Keratinocyte (primary cell): Measurements from ENCODE around the gene FRY. TPM values are rescaled to one million over a fixed set of nuclear protein-coding genes. Genes with fewer than 3 reads are reported as not detected.
A peak's percentile ranks its signal among the peaks of the same experiment; 100 is the strongest.

Experiments
- DNase-seq: peaks from one replicate; pipeline ENCODE4 v3.0.0-alpha.2; 2011; ENCODE audit warnings: low read depth, missing footprints, low spot score
- FAIRE-seq: peaks from 2 replicates; lab custom pipeline; 2011; peaks lifted over from hg19 to GRCh38; lab: Jason Lieb, UNC
- H2AFZ ChIP-seq: 2 replicates; pipeline ENCODE4 v1.6.0; 2012; ENCODE audit warnings: low read length, control low read depth, inconsistent platforms; ENCODE audit not compliant: control insufficient read depth
- H3K27ac ChIP-seq: 2 replicates; pipeline ENCODE4 v1.5.1; 2011; ENCODE audit warnings: low read length; ENCODE audit not compliant: control insufficient read depth, insufficient read depth
- H3K27me3 ChIP-seq: 3 replicates; pipeline ENCODE4 v1.6.0; 2011; ENCODE audit warnings: low read length; ENCODE audit not compliant: control insufficient read depth, insufficient read depth; ENCODE audit errors: extremely low read depth
- H3K36me3 ChIP-seq, 2 experiments: 2 replicates in 1 of 2; 3 replicates in 1 of 2; pipeline ENCODE4 v1.5.1; 2011; ENCODE audit warnings: low read length in 2 of 2, mild to moderate bottlenecking in 1 of 2; ENCODE audit not compliant: control insufficient read depth in 2 of 2, insufficient read depth in 2 of 2; ENCODE audit errors: extremely low read depth in 1 of 2
- H3K4me1 ChIP-seq: 3 replicates; pipeline ENCODE4 v1.5.1; 2011; ENCODE audit warnings: low read length; ENCODE audit not compliant: control insufficient read depth, insufficient read depth; ENCODE audit errors: extremely low read depth
- H3K4me2 ChIP-seq: 3 replicates; pipeline ENCODE4 v1.6.0; 2011; ENCODE audit warnings: low read depth, low read length; ENCODE audit not compliant: control insufficient read depth, insufficient read depth; ENCODE audit errors: extremely low read depth
- H3K4me3 ChIP-seq, 3 experiments: fragments of 200-600 bp in 1 of 3; sonication (generic) in 1 of 3; 2 replicates in 2 of 3; 3 replicates in 1 of 3; pipeline ENCODE4 v1.5.1; 2011 to 2016; ENCODE audit warnings: low read length in 3 of 3, mild to moderate bottlenecking in 3 of 3, control low read depth in 2 of 3, inconsistent platforms in 1 of 3, low read depth in 1 of 3, mixed read lengths in 1 of 3, mixed run types in 1 of 3, moderate library complexity in 1 of 3; ENCODE audit not compliant: control insufficient read depth in 2 of 3, insufficient read depth in 2 of 3; ENCODE audit errors: extremely low read depth in 1 of 3
- H3K79me2 ChIP-seq: 2 replicates; pipeline ENCODE4 v1.6.0; 2012; ENCODE audit warnings: low read length; ENCODE audit not compliant: control insufficient read depth, insufficient read depth
- H3K9ac ChIP-seq: 3 replicates; pipeline ENCODE4 v1.6.0; 2011; ENCODE audit warnings: low read length; ENCODE audit not compliant: control insufficient read depth, insufficient read depth; ENCODE audit errors: extremely low read depth
- H3K9me1 ChIP-seq: 3 replicates; pipeline ENCODE4 v1.6.0; 2011; ENCODE audit warnings: low read length; ENCODE audit not compliant: control insufficient read depth, insufficient read depth; ENCODE audit errors: extremely low read depth
- H3K9me3 ChIP-seq: 2 replicates; pipeline ENCODE4 v1.5.1; 2012; ENCODE audit warnings: low read depth, low read length; ENCODE audit not compliant: control insufficient read depth
- H4K20me1 ChIP-seq: 3 replicates; pipeline ENCODE4 v1.6.0; 2011; ENCODE audit warnings: low read length; ENCODE audit not compliant: control insufficient read depth, insufficient read depth; ENCODE audit errors: extremely low read depth
- EZH2 ChIP-seq: IDR thresholded peaks from one replicate; pipeline ENCODE4 v1.6.1; 2012; ENCODE audit warnings: inconsistent platforms, mild to moderate bottlenecking, low read length, moderate library complexity
- dilution Hi-C: fragments of 300-500 bp; cut with MboI; formaldehyde crosslinking; loops from one replicate; pipeline ENCODE4 v1.7.0; 2020; ENCODE audit warnings: low sequenced_read_pairs; ENCODE audit not compliant: extremely low pct_ligation_motif_present
- polyA plus RNA-seq, 5 experiments: library from polyadenylated mRNA; depleted of rRNA in 3 of 5; stranded (reverse) in 3 of 5; stranded (forward) in 1 of 5; unstranded in 1 of 5; fragments of >200 nt; gene quantifications; 1 replicate in 1 of 5; 2 replicates in 3 of 5; 3 replicates in 1 of 5; pipeline versions ENCODE4 v1.2.1 to v1.2.3, GENCODE V29; 2011 to 2012; ENCODE audit warnings: missing spikeins in 2 of 5, low read depth in 1 of 5, low replicate concordance in 1 of 5
- TF ChIP-seq, protein P1 (sequence below), 3 experiments: IDR thresholded peaks in 1 of 3; conservative IDR thresholded peaks in 1 of 3; optimal IDR thresholded peaks in 1 of 3; 2 replicates in 2 of 3; 3 replicates in 1 of 3; pipeline versions ENCODE3 to v1.5.1; 2011; ENCODE audit warnings: low read length in 3 of 3, mild to moderate bottlenecking in 3 of 3, moderate library complexity in 2 of 3, control low read depth in 1 of 3, inconsistent platforms in 1 of 3; ENCODE audit not compliant: insufficient read depth in 2 of 3; ENCODE audit errors: extremely low read depth in 1 of 3

Gene FRY
- polyA plus RNA-seq, 1 donor (not counting 4 experiments of a cell fraction or from before 2014, with no cell fraction given): 0.80 TPM

DNA sequence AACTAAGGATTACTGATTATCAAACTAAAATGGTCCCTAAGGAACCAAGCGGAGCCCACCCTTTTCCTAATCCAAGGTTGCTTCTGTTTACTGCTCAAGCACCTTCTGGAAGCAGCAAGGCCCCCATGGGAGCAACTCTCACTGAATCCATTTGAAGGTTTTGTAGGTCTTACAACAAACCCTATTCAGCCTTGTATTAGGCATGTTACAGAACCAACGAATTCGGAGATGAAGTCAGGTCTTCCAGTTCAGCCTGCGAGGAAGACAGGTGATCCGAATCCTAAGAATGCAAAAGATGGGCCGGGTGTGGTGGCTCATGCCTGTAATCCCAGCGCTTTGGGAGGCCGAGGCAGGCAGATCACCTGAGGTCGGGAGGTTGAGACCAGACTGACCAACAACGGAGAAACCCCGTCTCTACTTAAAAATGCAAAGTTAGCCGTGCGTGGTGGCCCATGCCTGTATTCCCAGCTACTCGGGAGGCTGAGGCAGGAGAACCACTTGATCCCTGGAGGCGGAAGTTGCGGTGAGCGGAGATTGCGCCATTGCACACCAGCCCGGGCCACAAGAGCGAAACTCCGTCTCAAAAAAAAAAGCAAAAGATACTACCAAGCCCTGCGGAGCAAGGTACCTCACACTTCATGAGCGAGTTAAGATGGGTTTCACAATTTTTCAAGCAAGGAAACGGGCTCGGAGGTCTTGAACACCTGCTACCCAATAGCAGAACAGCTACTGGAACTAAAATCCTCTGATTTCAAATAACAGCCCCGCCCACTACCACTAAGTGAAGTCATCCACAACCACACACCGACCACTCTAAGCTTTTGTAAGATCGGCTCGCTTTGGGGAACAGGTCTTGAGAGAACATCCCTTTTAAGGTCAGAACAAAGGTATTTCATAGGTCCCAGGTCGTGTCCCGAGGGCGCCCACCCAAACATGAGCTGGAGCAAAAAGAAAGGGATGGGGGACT, 283.0 kb downstream of the FRY start:
- peaks cover 10% of the 10 kb centered on the region for H3K4me1 ChIP-seq
- FAIRE-seq: no peak
- dilution Hi-C loops: no loop called here

DNA sequence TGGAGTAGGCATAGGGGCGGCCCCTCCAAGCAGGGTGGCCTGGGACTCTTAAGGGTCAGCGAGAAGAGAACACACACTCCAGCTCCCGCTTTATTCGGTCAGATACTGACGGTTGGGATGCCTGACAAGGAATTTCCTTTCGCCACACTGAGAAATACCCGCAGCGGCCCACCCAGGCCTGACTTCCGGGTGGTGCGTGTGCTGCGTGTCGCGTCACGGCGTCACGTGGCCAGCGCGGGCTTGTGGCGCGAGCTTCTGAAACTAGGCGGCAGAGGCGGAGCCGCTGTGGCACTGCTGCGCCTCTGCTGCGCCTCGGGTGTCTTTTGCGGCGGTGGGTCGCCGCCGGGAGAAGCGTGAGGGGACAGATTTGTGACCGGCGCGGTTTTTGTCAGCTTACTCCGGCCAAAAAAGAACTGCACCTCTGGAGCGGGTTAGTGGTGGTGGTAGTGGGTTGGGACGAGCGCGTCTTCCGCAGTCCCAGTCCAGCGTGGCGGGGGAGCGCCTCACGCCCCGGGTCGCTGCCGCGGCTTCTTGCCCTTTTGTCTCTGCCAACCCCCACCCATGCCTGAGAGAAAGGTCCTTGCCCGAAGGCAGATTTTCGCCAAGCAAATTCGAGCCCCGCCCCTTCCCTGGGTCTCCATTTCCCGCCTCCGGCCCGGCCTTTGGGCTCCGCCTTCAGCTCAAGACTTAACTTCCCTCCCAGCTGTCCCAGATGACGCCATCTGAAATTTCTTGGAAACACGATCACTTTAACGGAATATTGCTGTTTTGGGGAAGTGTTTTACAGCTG, 283.9 kb downstream of the FRY start, which contains the start of the genes BRCA2 and ZAR1L:
Gene BRCA2, plus strand, starts transcription at position 271 of the 790 bp plus-strand sequence. CDS start 953 bp downstream, outside the sequence.
Gene ZAR1L, minus strand, starts transcription at position 126 of the 790 bp plus-strand sequence. CDS start 3,438 bp downstream, outside the sequence.
- TF ChIP-seq EZH2: no peak
- TF ChIP-seq, protein P1, sequence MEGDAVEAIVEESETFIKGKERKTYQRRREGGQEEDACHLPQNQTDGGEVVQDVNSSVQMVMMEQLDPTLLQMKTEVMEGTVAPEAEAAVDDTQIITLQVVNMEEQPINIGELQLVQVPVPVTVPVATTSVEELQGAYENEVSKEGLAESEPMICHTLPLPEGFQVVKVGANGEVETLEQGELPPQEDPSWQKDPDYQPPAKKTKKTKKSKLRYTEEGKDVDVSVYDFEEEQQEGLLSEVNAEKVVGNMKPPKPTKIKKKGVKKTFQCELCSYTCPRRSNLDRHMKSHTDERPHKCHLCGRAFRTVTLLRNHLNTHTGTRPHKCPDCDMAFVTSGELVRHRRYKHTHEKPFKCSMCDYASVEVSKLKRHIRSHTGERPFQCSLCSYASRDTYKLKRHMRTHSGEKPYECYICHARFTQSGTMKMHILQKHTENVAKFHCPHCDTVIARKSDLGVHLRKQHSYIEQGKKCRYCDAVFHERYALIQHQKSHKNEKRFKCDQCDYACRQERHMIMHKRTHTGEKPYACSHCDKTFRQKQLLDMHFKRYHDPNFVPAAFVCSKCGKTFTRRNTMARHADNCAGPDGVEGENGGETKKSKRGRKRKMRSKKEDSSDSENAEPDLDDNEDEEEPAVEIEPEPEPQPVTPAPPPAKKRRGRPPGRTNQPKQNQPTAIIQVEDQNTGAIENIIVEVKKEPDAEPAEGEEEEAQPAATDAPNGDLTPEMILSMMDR (optimal IDR thresholded peaks at IDR 0.05 in 1 of 3, IDR thresholded peaks at IDR 0.05 in 1 of 3, conservative IDR thresholded peaks at IDR 0.05 in 1 of 3; ENCODE audit: extremely low read depth in 1 of 3, insufficient read depth in 2 of 3, low read length in 3 of 3): no peak
- H3K4me3 ChIP-seq: peak within 1 kb of the TSS; percentile 93 to 98 (median 93)
- H2AFZ ChIP-seq: peak within 1 kb of the TSS; percentile 99
- peaks cover 5% of the 10 kb centered on the region for H3K79me2 ChIP-seq
- peak within 1 kb of the TSS; percentile 93 for H3K9ac ChIP-seq
- H3K36me3 ChIP-seq: no peaks in the 10 kb centered on the region
- no peak for DNase-seq
- H3K27ac ChIP-seq: peak within 1 kb of the TSS; percentile 84
- no peaks in the 10 kb centered on the region for H4K20me1 ChIP-seq
- H3K27me3 ChIP-seq: no peaks in the 10 kb centered on the region
- no peaks in the 10 kb centered on the region for H3K9me1 ChIP-seq
- no peak for FAIRE-seq
- H3K4me1 ChIP-seq: peaks cover 10% of the 10 kb centered on the region
- no peaks in the 10 kb centered on the region for H3K9me3 ChIP-seq
- dilution Hi-C loops: no loop called here
- peak within 1 kb of the TSS; percentile 95 for H3K4me2 ChIP-seq

More for the DNA sequence above, 283.0 kb downstream of the FRY start:
- H3K4me3 ChIP-seq: peak overlapping the region; percentile 93 to 98 (median 93)
- H2AFZ ChIP-seq: peak overlapping the region; percentile 99
- peaks cover 5% of the 10 kb centered on the region for H3K79me2 ChIP-seq
- no peak for DNase-seq
- no peaks in the 10 kb centered on the region for H3K9me3 ChIP-seq
- no peaks in the 10 kb centered on the region for H3K36me3 ChIP-seq
- H3K4me2 ChIP-seq: peak overlapping the region; percentile 95
- TF ChIP-seq, protein P1 (optimal IDR thresholded peaks at IDR 0.05 in 1 of 3, IDR thresholded peaks at IDR 0.05 in 1 of 3, conservative IDR thresholded peaks at IDR 0.05 in 1 of 3; ENCODE audit: extremely low read depth in 1 of 3, insufficient read depth in 2 of 3, low read length in 3 of 3): no peak
- TF ChIP-seq EZH2: no peak
- H3K9me1 ChIP-seq: no peaks in the 10 kb centered on the region
- H4K20me1 ChIP-seq: no peaks in the 10 kb centered on the region
- H3K9ac ChIP-seq: peak overlapping the region; percentile 93
- H3K27me3 ChIP-seq: no peaks in the 10 kb centered on the region
- H3K27ac ChIP-seq: peak overlapping the region; percentile 84
